Measurements from ENCODE around the gene PCNX1.

Gene PCNX1

DNA sequence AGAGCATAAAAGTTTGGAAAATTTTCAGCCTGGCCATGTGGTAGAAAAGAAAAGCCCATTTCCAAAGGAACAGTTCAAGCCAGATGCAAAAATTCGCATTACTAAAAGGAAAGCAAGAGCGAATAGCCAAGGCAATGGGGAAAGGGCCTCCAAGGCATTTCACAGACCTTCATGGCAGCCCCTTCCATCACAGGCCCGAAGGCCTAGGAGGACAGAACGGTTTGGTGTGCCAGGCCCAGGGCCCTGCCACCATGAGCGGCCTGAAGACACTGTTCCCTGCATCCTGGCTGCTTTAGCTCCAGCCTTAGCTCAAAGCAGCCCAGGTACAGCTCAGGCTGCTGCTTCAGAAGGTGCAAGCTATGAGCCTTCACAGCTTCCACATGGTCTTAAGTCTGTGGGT, 243.5 kb downstream of the PCNX1 start:
- DNase-seq (ENCODE audit: low spot score), result no peak

GRCh38 chr14:71155743-71156142, 248.5 kb downstream of the PCNX1 start:
- DNase-seq (ENCODE audit: low spot score), result no peak

DNA sequence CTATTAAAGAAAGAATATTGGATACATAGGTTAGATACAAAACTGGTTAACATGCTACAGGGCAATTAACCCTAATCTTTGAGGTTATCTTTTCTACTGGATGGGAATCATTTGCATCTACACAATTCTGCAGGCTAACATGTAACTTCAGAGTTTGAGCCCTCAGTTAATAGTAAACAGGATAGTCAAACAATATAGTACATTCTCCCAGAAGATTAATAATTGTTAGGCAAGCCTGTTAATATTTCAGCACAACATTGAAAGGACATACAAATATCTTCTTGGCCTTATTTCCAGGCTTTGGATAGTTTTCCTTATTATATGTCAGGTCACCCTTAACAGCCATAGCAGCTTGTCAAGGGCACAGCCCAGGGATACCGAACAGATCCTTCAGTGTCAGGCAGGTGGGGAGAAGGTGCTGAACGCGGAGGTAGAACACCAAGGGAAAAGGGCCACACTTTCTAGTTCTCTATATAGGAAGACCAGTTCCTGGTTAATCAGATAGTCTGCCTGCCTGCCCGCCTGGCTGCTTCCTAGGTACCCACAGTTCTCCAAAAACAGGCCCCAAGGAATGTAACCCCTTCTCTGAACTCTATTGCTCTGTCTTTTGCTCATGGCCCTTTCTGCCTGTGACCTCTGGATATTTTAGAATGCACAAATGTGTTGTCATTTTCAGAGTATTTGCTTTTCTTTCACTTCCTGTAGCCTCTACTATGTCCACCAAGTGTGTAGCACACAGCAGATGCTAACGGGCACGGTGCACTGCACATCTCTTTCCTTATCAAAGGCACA, 256.0 kb downstream of the PCNX1 start:
- no peak for DNase-seq (ENCODE audit: low spot score)

GRCh38 chr14:71163842-71164629, 256.8 kb downstream of the PCNX1 start:
- DNase-seq (ENCODE audit: low spot score), result no peak

Data from HuH-7.5 (cell line).